HG02884 (cell line): ENCODE data around the gene KLHL18.
"Not testable (repeated sequence)": the region's sequence is repeated elsewhere in the genome, so short reads cannot be mapped to it uniquely, and the experiment has no call there.

Source experiments
- ATAC-seq: cut with Tn5 transposase; IDR thresholded peaks from one replicate; pipeline ENCODE4 v1.9.1; 2021; ENCODE audit warnings: mild to moderate bottlenecking, moderate library complexity; ENCODE audit not compliant: unreplicated experiment

The KLHL18 gene

GRCh38 chr3:47310391-47310790 lies 27.6 kb downstream of the KLHL18 start:
- no peak for ATAC-seq

GRCh38 chr3:47313341-47314055 lies 30.8 kb downstream of the KLHL18 start:
- no peak for ATAC-seq

- no peak for ATAC-seq
These were observed 31.5 kb downstream of the KLHL18 start for GRCh38 chr3:47314056-47314764.

- ATAC-seq: no peak
These were observed 32.4 kb downstream of the KLHL18 start for GRCh38 chr3:47315069-47315647.

GRCh38 chr3:47316151-47316550 lies 33.4 kb downstream of the KLHL18 start:
- ATAC-seq: not testable (repeated sequence)

GRCh38 chr3:47318916-47319315 lies 36.2 kb downstream of the KLHL18 start:
- no peak for ATAC-seq

GRCh38 chr3:47319956-47320355 lies 37.2 kb downstream of the KLHL18 start:
- no peak for ATAC-seq

GRCh38 chr3:47323431-47324277 lies 40.9 kb downstream of the KLHL18 start:
- ATAC-seq: no peak

GRCh38 chr3:47324278-47324865 lies 41.6 kb downstream of the KLHL18 start:
- no peak for ATAC-seq

GRCh38 chr3:47333907-47334306 lies 51.2 kb downstream of the KLHL18 start:
- ATAC-seq: no peak

- ATAC-seq: no peak
These were observed 54.9 kb downstream of the KLHL18 start for GRCh38 chr3:47337656-47338055.

- no peak for ATAC-seq
These were observed 57.2 kb downstream of the KLHL18 start for GRCh38 chr3:47339951-47340350.

GRCh38 chr3:47340866-47341265 lies 58.1 kb downstream of the KLHL18 start:
- ATAC-seq: no peak

- ATAC-seq: no peak
These were observed 59.4 kb downstream of the KLHL18 start for GRCh38 chr3:47342151-47342550.

- ATAC-seq: no peak
These were observed 60.1 kb downstream of the KLHL18 start for GRCh38 chr3:47342812-47343211.

- no peak for ATAC-seq
These were observed 60.8 kb downstream of the KLHL18 start for GRCh38 chr3:47343471-47343971.

- no peak for ATAC-seq
These were observed 62.2 kb downstream of the KLHL18 start for GRCh38 chr3:47344971-47345370.

- peak; percentile 75 for ATAC-seq
These were observed 64.6 kb downstream of the KLHL18 start for GRCh38 chr3:47347217-47347801.

- no peak for ATAC-seq
These were observed 65.8 kb downstream of the KLHL18 start for GRCh38 chr3:47348411-47349154.

- ATAC-seq: no peak
These were observed 72.3 kb downstream of the KLHL18 start for GRCh38 chr3:47355010-47355409.
